H1 (cell line): Measurements from ENCODE around the gene AAR2. TPM values are rescaled to one million over a fixed set of nuclear protein-coding genes. Genes with fewer than 3 reads are reported as not detected.

Experiments used
- ASH2L ChIP-seq: fragments of 200-600, 300-600 bp; sonication (generic); IDR thresholded peaks from one replicate; pipeline ENCODE4 v1.7.1; 2017; ENCODE audit warnings: low read length
- CREB1 ChIP-seq: IDR thresholded peaks from 2 replicates; pipeline ENCODE4 v1.6.1; 2012; ENCODE audit warnings: inconsistent platforms
- NANOG ChIP-seq: IDR thresholded peaks from 2 replicates; pipeline ENCODE4 v1.6.1; 2011; ENCODE audit warnings: low read length, low read depth, mild to moderate bottlenecking, inconsistent platforms; ENCODE audit not compliant: insufficient read depth, poor library complexity, severe bottlenecking
- POU5F1 ChIP-seq: IDR thresholded peaks from 2 replicates; pipeline ENCODE4 v1.6.1; 2011; ENCODE audit warnings: low read depth, mild to moderate bottlenecking, low read length, moderate library complexity
- RNF2 ChIP-seq: fragments of 200-900, 300-1000 bp; sonication (generic); IDR thresholded peaks from 2 replicates; pipeline ENCODE4 v1.7.1; 2016; ENCODE audit warnings: borderline replicate concordance, low read depth, mild to moderate bottlenecking, antibody characterized with exemption, low read length; ENCODE audit not compliant: poor library complexity, severe bottlenecking; ENCODE audit errors: missing control alignments
- SIN3A ChIP-seq, 2 experiments: IDR thresholded peaks in 1 of 2; conservative IDR thresholded peaks in 1 of 2; 2 replicates each; pipeline ENCODE4 v1.6.1; 2011 to 2012; ENCODE audit warnings: low read length in 2 of 2, improper control_type of control experiment in 1 of 2, low read depth in 1 of 2, mild to moderate bottlenecking in 1 of 2
- polyA plus RNA-seq, 7 experiments: library from polyadenylated mRNA; depleted of rRNA in 3 of 7; stranded (reverse) in 5 of 7; unstranded in 2 of 7; fragments of >200 nt in 5 of 7; fragments of 200-250 nt in 2 of 7; gene quantifications; 1 replicate in 5 of 7; 2 replicates in 1 of 7; 4 replicates in 1 of 7; pipeline versions ENCODE4 v1.2.1 to v1.2.3, GENCODE V29; 2011 to 2013; ENCODE audit warnings: missing spikeins in 2 of 7, mixed read lengths in 2 of 7
- total RNA-seq: library from RNA; stranded (reverse); fragmentation: NEBNext Ultra II Directional; extraction: Animal tissue kit (Norgen Biotek cat#: 25700); gene quantifications from 2 replicates; pipeline ENCODE4 v1.2.1, GENCODE V29; 2021

The AAR2 gene
- total and polyA plus RNA-seq, 2 of the 8 experiments (the other 6 are each of a cell fraction or from before 2014, with no cell fraction given): 25.5 to 36.1 TPM

DNA sequence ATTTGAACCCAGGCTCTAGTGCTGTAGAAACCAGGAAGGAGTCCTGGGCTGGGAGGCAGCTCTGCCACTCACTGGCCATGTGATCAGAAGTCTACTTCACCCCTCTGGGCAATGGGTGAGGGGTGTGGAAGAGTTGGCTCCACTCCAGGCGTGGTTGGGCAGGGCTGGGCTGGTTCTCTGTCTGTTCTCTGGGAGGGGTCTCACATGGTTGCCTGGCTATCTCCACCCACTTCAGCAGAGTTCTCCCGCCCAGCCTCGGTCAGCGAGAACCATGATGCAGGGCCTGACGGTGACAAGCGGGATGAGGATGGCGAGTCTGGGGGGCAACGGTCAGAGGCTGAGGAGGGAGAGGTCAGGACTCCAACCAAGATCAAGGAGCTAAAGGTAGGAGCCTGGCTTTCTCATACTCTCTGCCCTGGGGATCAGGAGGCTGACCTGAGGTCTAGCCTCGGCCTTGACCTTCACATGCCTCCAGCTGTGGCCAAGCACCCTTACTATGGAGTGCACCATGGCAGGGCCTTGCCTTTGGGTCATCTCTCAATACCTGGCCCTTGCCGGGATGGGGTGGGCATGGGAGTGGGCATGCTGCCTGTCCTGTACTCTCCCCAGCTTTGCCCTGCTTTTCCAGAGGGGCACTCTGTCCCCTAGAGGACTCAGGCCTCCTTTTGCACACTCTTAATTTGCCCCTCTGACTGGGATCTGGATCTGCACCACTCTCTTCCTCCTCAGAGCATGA, 42.1 kb upstream of the AAR2 start (continued):
- TF ChIP-seq ASH2L (no peak), NANOG (no peak), RNF2 (no peak), POU5F1 (no peak), CREB1 (no peak), SIN3A (conservative IDR thresholded peaks at IDR 0.05 in 1 of 2, IDR thresholded peaks at IDR 0.05 in 1 of 2; ENCODE audit: low read depth in 1 of 2, low read length in 2 of 2) (no peak)
